GM12878 (cell line): ENCODE results near the gene CCDC149.

Source experiments
- BCL11A ChIP-seq: IDR thresholded peaks from 2 replicates; pipeline ENCODE4 v1.6.1; 2011; ENCODE audit warnings: low read depth, low read length
- EZH2 ChIP-seq: IDR thresholded peaks from 2 replicates; pipeline ENCODE4 v1.6.1; 2012; ENCODE audit warnings: low read depth, mild to moderate bottlenecking, control low read depth, inconsistent platforms, low read length, borderline replicate concordance; ENCODE audit not compliant: control insufficient read depth
- ZNF274 ChIP-seq: IDR thresholded peaks from one replicate; pipeline ENCODE4 v1.8.0; 2011; ENCODE audit not compliant: insufficient read length, insufficient read depth
- TF ChIP-seq, protein P1 (sequence below), 3 experiments: IDR thresholded peaks in 2 of 3; conservative IDR thresholded peaks in 1 of 3; 2 replicates each; pipeline ENCODE4 v1.5.1; 2011; ENCODE audit warnings: low read depth in 3 of 3, low read length in 3 of 3, mild to moderate bottlenecking in 3 of 3, control low read depth in 2 of 3, moderate library complexity in 2 of 3, inconsistent platforms in 1 of 3, mixed read lengths in 1 of 3; ENCODE audit not compliant: control insufficient read depth in 2 of 3, insufficient read depth in 1 of 3; ENCODE audit errors: extremely low read depth in 1 of 3

- TF ChIP-seq ZNF274 (no peak), BCL11A (no peak), EZH2 (no peak)
- TF ChIP-seq, protein P1, sequence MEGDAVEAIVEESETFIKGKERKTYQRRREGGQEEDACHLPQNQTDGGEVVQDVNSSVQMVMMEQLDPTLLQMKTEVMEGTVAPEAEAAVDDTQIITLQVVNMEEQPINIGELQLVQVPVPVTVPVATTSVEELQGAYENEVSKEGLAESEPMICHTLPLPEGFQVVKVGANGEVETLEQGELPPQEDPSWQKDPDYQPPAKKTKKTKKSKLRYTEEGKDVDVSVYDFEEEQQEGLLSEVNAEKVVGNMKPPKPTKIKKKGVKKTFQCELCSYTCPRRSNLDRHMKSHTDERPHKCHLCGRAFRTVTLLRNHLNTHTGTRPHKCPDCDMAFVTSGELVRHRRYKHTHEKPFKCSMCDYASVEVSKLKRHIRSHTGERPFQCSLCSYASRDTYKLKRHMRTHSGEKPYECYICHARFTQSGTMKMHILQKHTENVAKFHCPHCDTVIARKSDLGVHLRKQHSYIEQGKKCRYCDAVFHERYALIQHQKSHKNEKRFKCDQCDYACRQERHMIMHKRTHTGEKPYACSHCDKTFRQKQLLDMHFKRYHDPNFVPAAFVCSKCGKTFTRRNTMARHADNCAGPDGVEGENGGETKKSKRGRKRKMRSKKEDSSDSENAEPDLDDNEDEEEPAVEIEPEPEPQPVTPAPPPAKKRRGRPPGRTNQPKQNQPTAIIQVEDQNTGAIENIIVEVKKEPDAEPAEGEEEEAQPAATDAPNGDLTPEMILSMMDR (IDR thresholded peaks at IDR 0.05 in 2 of 3, conservative IDR thresholded peaks at IDR 0.05 in 1 of 3; ENCODE audit: control insufficient read depth in 2 of 3, extremely low read depth in 1 of 3, insufficient read depth in 1 of 3, low read depth in 3 of 3, low read length in 3 of 3), result no peak
Measured at GRCh38 chr4:24806206-24806990, 106.4 kb downstream of the CCDC149 start.
